A549 treated with Hydrocortisone at 1 μM for 4 hours (cell line): ENCODE data around the gene CAVIN4. TPM values are rescaled to one million over a fixed set of nuclear protein-coding genes. Genes with fewer than 3 reads are reported as not detected.

Source experiments
- total RNA-seq: library from RNA; stranded (reverse); fragments of 200-300 nt; extraction: Qiagen RNA extraction; gene quantifications from 5 replicates; pipeline ENCODE4 v1.2.3, GENCODE V29; 2022

CAVIN4 gene
- 0.29 to 0.53 TPM (median 0.46 TPM) in 5 replicates for total RNA-seq

DNA sequence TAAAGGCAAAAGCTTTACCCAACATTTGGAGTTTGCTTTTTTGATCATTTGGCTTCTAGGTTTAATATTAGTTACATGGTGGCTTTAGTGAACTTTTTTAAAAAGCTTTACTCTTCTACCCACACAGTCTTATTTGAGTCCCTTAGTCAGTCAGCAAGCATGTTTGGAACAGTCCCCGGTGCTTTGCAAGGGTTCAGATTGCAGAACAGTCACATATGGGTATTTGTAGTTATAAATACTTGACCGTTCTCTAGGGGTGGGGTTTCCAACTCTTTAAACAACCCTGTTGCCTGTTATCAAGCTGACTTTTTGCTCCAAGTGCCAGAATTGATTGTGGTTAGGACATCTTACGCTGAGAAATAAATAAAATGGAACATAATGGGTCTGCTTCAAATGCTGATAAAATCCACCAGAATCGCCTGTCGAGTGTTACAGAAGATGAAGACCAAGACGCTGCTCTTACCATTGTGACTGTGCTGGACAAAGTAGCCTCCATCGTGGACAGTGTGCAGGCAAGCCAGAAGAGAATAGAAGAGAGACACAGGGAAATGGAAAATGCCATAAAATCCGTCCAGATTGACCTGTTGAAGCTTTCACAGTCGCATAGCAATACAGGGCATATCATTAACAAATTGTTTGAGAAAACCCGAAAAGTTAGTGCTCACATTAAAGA, at the start of gene CAVIN4:
TSS of gene CAVIN4 (plus strand) at position 304 of the 673 bp plus-strand sequence. CDS start at position 369, 65 bp downstream.

Other genes with a start within 250 kb of the CAVIN4 start
- 23.8 to 28.5 TPM (median 25.3 TPM) in 5 replicates for gene TEX10, start 225.1 kb upstream of the CAVIN4 start, total RNA-seq
- 55.4 to 67.8 TPM (median 59.1 TPM) in 5 replicates for gene MSANTD3, start 150.9 kb upstream of the CAVIN4 start, total RNA-seq
- 0.83 to 1.2 TPM (median 1.1 TPM) in 5 replicates for gene TMEFF1, start 104.9 kb upstream of the CAVIN4 start, total RNA-seq